ENCODE measurements around the gene C19orf67.

C19orf67 gene

GRCh38 chr19:14107581-14108461 lies 22.2 kb upstream of the C19orf67 start:
- no peak for DNase-seq (ENCODE audit: low read depth)

GRCh38 chr19:14106840-14107239 lies 21.3 kb upstream of the C19orf67 start:
- no peak for DNase-seq (ENCODE audit: low read depth)

- no peak for DNase-seq (ENCODE audit: low read depth)
Measured at GRCh38 chr19:14105680-14106079, 20.1 kb upstream of the C19orf67 start.

- DNase-seq (ENCODE audit: low read depth) = no peak
Measured at GRCh38 chr19:14103310-14103709, 17.7 kb upstream of the C19orf67 start.

- no peak for DNase-seq (ENCODE audit: low read depth)
Measured at GRCh38 chr19:14102756-14103155, 17.2 kb upstream of the C19orf67 start.

GRCh38 chr19:14102102-14102696 lies 16.6 kb upstream of the C19orf67 start:
- no peak for DNase-seq (ENCODE audit: low read depth)

GRCh38 chr19:14101003-14101545 lies 15.5 kb upstream of the C19orf67 start:
- DNase-seq (ENCODE audit: low read depth) = no peak

- no peak for DNase-seq (ENCODE audit: low read depth)
Measured at GRCh38 chr19:14097532-14098151, 12.1 kb upstream of the C19orf67 start.

GRCh38 chr19:14096272-14096992 lies 10.8 kb upstream of the C19orf67 start:
- no peak for DNase-seq (ENCODE audit: low read depth)

- DNase-seq (ENCODE audit: low read depth) = no peak
Measured at GRCh38 chr19:14094854-14095253, 9.3 kb upstream of the C19orf67 start.

GRCh38 chr19:14093117-14093823 lies 7.7 kb upstream of the C19orf67 start:
- no peak for DNase-seq (ENCODE audit: low read depth)

GRCh38 chr19:14091813-14092462 lies 6.4 kb upstream of the C19orf67 start:
- DNase-seq (ENCODE audit: low read depth) = no peak

- DNase-seq (ENCODE audit: low read depth) = no peak
Measured at GRCh38 chr19:14091081-14091812, 5.7 kb upstream of the C19orf67 start.

- DNase-seq (ENCODE audit: low read depth) = peak; percentile 79
Measured at GRCh38 chr19:14090509-14091080, 5.0 kb upstream of the C19orf67 start, which contains the start of gene SAMD1. TSS of gene SAMD1 (minus strand) at chr19:14090751.

GRCh38 chr19:14089662-14090508 lies 4.3 kb upstream of the C19orf67 start:
- no peak for DNase-seq (ENCODE audit: low read depth)

- DNase-seq (ENCODE audit: low read depth) = no peak
Measured at GRCh38 chr19:14089412-14089661, 3.8 kb upstream of the C19orf67 start.

- DNase-seq (ENCODE audit: low read depth) = no peak
Measured at GRCh38 chr19:14088634-14089411, 3.2 kb upstream of the C19orf67 start.

GRCh38 chr19:14086098-14086497 lies 515 bp upstream of the C19orf67 start:
- no peak for DNase-seq (ENCODE audit: low read depth)

- no peak for DNase-seq (ENCODE audit: low read depth)
Measured at GRCh38 chr19:14082675-14082960, 3.0 kb downstream of the C19orf67 start.

All from stimulated activated CD8-positive, alpha-beta memory T cell treated with anti-CD3 and anti-CD28 coated beads, Interleukin-12 subunit alpha, Interleukin-12 subunit beta, amount 100 ng/mL, for 1 hour (primary cell).